GM12873 (cell line): Measurements from ENCODE around the gene C1orf105.

Source experiments
- CTCF ChIP-seq: IDR thresholded peaks from 2 replicates; pipeline ENCODE4 v1.5.1; 2012; ENCODE audit warnings: low read depth, mild to moderate bottlenecking, moderate library complexity, low read length, control low read depth; ENCODE audit not compliant: insufficient read depth; ENCODE audit errors: missing control alignments

The C1orf105 gene

GRCh38 chr1:172453153-172453545 lies 32.7 kb downstream of the C1orf105 start:
- no peak for TF ChIP-seq CTCF

GRCh38 chr1:172453607-172454006 lies 33.1 kb downstream of the C1orf105 start:
- no peak for TF ChIP-seq CTCF

GRCh38 chr1:172455451-172455850 lies 35.0 kb downstream of the C1orf105 start:
- no peak for TF ChIP-seq CTCF

- no peak for TF ChIP-seq CTCF
Observed at GRCh38 chr1:172456344-172456769, 35.9 kb downstream of the C1orf105 start.

- no peak for TF ChIP-seq CTCF
Observed at GRCh38 chr1:172457479-172458130, 37.1 kb downstream of the C1orf105 start.

GRCh38 chr1:172460177-172460576 lies 39.7 kb downstream of the C1orf105 start:
- TF ChIP-seq CTCF = no peak

GRCh38 chr1:172460887-172461315 lies 40.4 kb downstream of the C1orf105 start:
- TF ChIP-seq CTCF = no peak
